ENCODE data around the gene IFNLR1. TPM values are rescaled to one million over a fixed set of nuclear protein-coding genes. Genes with fewer than 3 reads are reported as not detected.

IFNLR1 gene
- total RNA-seq, 4 donors from 2014 or later: 9.1 to 38.2 (median 36.1) TPM

GRCh38 chr1:24127134-24127800 is 59.8 kb downstream of the IFNLR1 start:
- Histone ChIP-seq H3K4me1 (peaks cover 0 to 2% (median 0%) of the 10 kb centered on the region in 4 donors), H3K27ac (no peak overlapping the region)

GRCh38 chr1:24126672-24127023 is 60.4 kb downstream of the IFNLR1 start:
- no peaks in the 10 kb centered on the region for H3K27me3 ChIP-seq
- H3K4me1 ChIP-seq: peaks cover 0 to 9% (median 0%) of the 10 kb centered on the region in 4 donors
- H3K36me3 ChIP-seq: peaks cover 0 to 30% (median 0%) of the 10 kb centered on the region in 3 donors
- no peak overlapping the region for H3K4me3 ChIP-seq
- no peak for DNase-seq
- TF ChIP-seq POLR2A (IDR thresholded peaks at IDR 0.05): no peak
- TF ChIP-seq, protein P1, sequence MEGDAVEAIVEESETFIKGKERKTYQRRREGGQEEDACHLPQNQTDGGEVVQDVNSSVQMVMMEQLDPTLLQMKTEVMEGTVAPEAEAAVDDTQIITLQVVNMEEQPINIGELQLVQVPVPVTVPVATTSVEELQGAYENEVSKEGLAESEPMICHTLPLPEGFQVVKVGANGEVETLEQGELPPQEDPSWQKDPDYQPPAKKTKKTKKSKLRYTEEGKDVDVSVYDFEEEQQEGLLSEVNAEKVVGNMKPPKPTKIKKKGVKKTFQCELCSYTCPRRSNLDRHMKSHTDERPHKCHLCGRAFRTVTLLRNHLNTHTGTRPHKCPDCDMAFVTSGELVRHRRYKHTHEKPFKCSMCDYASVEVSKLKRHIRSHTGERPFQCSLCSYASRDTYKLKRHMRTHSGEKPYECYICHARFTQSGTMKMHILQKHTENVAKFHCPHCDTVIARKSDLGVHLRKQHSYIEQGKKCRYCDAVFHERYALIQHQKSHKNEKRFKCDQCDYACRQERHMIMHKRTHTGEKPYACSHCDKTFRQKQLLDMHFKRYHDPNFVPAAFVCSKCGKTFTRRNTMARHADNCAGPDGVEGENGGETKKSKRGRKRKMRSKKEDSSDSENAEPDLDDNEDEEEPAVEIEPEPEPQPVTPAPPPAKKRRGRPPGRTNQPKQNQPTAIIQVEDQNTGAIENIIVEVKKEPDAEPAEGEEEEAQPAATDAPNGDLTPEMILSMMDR (IDR thresholded peaks at IDR 0.05): no peak
- no peak overlapping the region for H3K27ac ChIP-seq
- no peaks in the 10 kb centered on the region for H3K9me3 ChIP-seq

More at GRCh38 chr1:24127134-24127800, 59.8 kb downstream of the IFNLR1 start:
- no peak for TF ChIP-seq POLR2A (IDR thresholded peaks at IDR 0.05)
- TF ChIP-seq, protein P1 (IDR thresholded peaks at IDR 0.05): no peak
- DNase-seq: no peak
- H3K36me3 ChIP-seq: peaks cover 0 to 31% (median 0%) of the 10 kb centered on the region in 3 donors
- no peak overlapping the region for H3K4me3 ChIP-seq
- no peaks in the 10 kb centered on the region for H3K9me3 ChIP-seq
- H3K27me3 ChIP-seq: no peaks in the 10 kb centered on the region

DNA sequence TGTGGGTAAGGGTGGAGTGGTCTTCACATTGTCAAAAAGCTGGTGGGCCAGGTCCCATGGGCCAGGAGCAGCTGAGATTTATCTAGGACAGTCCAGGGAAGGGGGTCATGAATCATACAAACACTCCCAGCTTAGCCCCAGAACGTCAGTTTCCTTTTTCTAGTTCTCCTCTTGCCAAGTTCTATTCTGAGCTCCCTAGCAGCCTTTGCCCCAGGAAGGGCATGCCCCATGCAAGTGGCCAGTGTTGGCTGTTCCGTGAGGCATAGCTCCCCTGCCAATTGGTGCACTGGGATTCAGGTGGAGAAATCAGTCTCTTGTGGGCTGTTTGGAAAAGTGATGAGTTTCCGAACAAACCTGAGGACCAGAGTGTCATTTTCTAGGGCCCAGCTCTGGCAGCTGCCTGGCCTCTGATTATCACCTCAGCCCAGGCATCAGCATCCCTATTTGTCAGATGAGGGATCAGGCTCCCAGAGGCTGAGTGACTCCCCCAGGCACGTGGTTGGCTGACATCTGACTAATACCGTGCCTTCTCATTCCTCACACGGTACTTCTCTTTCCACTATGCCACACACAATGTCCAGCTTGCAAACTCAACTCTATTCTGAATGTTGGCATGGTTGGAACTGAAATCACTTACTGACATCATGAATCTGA is 60.9 kb downstream of the IFNLR1 start:
- Histone ChIP-seq H3K9me3 (no peaks in the 10 kb centered on the region), H3K4me1 (peaks cover 0 to 14% (median under 1%) of the 10 kb centered on the region in 4 donors), H3K27ac (no peak overlapping the region), H3K27me3 (no peaks in the 10 kb centered on the region), H3K4me3 (no peak overlapping the region), H3K36me3 (peaks cover 0 to 30% (median 0%) of the 10 kb centered on the region in 3 donors)
- TF ChIP-seq, protein P1 (IDR thresholded peaks at IDR 0.05): no peak
- TF ChIP-seq POLR2A (IDR thresholded peaks at IDR 0.05): no peak
- no peak for DNase-seq

GRCh38 chr1:24125456-24125855 is 61.6 kb downstream of the IFNLR1 start:
- no peaks in the 10 kb centered on the region for H3K27me3 ChIP-seq
- no peak for TF ChIP-seq POLR2A (IDR thresholded peaks at IDR 0.05)
- TF ChIP-seq, protein P1 (IDR thresholded peaks at IDR 0.05): no peak
- peaks cover 0 to 24% (median 0%) of the 10 kb centered on the region in 3 donors for H3K36me3 ChIP-seq
- DNase-seq: no peak
- H3K27ac ChIP-seq: no peak overlapping the region
- H3K4me3 ChIP-seq: no peak overlapping the region
- H3K4me1 ChIP-seq: peaks cover 0 to 21% (median 4%) of the 10 kb centered on the region in 4 donors
- no peaks in the 10 kb centered on the region for H3K9me3 ChIP-seq

- no peaks in the 10 kb centered on the region for H3K9me3 ChIP-seq
- no peak for TF ChIP-seq POLR2A (IDR thresholded peaks at IDR 0.05)
- TF ChIP-seq, protein P1 (IDR thresholded peaks at IDR 0.05): no peak
- H3K27ac ChIP-seq: no peak overlapping the region
- peaks cover 0 to 24% (median 4%) of the 10 kb centered on the region in 4 donors for H3K4me1 ChIP-seq
- no peak overlapping the region for H3K4me3 ChIP-seq
- peaks cover 0 to 20% (median 0%) of the 10 kb centered on the region in 3 donors for H3K36me3 ChIP-seq
- H3K27me3 ChIP-seq: no peaks in the 10 kb centered on the region
- DNase-seq: no peak
These were observed 62.1 kb downstream of the IFNLR1 start for GRCh38 chr1:24124980-24125379.

Data from Peyer's patch (tissue), 4 donors.